HFF-Myc (cell line): ENCODE results near the gene LDLRAD3.

Experiments
- DNase-seq: peaks from one replicate; pipeline ENCODE4 v3.0.0-alpha.2; 2011; ENCODE audit warnings: low read depth; ENCODE audit errors: extremely low read depth
- H3K4me3 ChIP-seq: replicated peaks from 2 replicates; pipeline ENCODE4 v1.5.1; 2011; ENCODE audit warnings: low read depth, mild to moderate bottlenecking, control low read depth, low read length
- TF ChIP-seq, protein P1 (sequence below): IDR thresholded peaks from 2 replicates; pipeline ENCODE4 v1.5.1; 2012; ENCODE audit warnings: mild to moderate bottlenecking, low read depth, low read length, control low read depth; ENCODE audit errors: missing control alignments

The LDLRAD3 gene

DNA sequence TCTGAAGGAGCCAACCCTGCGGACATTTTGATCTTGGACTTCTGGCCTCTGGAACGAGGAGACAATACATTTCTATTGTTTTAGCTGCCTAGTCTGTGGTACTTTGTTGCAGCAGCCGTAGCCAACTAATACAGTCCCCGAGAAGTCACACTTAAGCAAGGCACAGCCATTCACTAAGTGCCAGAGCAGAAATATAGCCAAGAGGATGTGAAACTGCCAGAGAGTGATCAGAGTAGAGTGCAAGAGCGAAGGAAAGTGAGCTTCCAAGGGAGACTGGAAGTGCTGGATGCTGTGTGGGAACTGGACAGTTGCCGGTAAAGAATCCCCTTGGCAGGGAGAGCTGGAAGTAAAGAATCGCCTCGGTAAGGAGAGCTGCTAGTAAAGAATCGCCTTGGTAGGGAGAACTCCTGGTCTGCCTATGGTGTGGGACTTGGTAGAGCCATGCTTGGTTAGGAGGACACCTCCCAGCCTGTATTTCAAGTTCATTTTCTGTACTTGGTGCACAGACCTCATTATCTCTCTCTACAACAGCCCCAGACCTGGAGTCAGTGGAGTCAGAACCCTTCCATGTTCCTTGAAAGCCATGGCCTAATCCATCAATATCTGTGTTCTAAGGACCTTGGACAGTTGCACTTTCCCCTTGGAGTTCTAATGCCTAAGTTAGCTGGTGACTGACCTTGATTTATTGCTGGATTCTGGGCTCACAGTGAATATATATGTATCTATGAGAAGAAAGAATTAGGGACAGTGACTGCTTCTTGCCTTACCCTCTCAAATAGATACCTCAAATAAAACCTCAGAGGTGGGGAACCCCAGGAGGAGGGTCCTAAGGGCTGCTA lies 162.1 kb downstream of the LDLRAD3 start:
- no peak for DNase-seq

DNA sequence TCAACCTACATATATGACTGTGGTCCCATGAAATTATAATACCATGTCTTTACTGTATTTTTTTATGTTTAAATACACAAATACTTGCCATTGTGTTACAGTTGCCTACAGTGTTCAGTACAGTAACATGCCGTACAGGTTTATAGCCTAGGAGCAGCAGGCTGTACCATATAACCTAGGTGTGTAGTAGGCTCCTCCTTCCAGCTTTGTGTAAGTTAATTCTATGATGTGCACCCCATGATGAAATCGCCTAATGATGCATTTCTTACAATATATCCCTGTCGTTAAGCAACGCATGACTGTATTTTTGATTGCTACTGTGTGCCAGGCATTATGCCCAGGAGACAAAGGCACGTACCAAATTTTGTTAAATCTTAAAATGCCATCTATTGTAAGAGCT lies 163.7 kb downstream of the LDLRAD3 start:
- TF ChIP-seq, protein P1, sequence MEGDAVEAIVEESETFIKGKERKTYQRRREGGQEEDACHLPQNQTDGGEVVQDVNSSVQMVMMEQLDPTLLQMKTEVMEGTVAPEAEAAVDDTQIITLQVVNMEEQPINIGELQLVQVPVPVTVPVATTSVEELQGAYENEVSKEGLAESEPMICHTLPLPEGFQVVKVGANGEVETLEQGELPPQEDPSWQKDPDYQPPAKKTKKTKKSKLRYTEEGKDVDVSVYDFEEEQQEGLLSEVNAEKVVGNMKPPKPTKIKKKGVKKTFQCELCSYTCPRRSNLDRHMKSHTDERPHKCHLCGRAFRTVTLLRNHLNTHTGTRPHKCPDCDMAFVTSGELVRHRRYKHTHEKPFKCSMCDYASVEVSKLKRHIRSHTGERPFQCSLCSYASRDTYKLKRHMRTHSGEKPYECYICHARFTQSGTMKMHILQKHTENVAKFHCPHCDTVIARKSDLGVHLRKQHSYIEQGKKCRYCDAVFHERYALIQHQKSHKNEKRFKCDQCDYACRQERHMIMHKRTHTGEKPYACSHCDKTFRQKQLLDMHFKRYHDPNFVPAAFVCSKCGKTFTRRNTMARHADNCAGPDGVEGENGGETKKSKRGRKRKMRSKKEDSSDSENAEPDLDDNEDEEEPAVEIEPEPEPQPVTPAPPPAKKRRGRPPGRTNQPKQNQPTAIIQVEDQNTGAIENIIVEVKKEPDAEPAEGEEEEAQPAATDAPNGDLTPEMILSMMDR: no peak
- no peak overlapping the region for H3K4me3 ChIP-seq
- no peak for DNase-seq

More for the DNA sequence above, 162.1 kb downstream of the LDLRAD3 start:
- TF ChIP-seq, protein P1: no peak
- H3K4me3 ChIP-seq: no peak overlapping the region

DNA sequence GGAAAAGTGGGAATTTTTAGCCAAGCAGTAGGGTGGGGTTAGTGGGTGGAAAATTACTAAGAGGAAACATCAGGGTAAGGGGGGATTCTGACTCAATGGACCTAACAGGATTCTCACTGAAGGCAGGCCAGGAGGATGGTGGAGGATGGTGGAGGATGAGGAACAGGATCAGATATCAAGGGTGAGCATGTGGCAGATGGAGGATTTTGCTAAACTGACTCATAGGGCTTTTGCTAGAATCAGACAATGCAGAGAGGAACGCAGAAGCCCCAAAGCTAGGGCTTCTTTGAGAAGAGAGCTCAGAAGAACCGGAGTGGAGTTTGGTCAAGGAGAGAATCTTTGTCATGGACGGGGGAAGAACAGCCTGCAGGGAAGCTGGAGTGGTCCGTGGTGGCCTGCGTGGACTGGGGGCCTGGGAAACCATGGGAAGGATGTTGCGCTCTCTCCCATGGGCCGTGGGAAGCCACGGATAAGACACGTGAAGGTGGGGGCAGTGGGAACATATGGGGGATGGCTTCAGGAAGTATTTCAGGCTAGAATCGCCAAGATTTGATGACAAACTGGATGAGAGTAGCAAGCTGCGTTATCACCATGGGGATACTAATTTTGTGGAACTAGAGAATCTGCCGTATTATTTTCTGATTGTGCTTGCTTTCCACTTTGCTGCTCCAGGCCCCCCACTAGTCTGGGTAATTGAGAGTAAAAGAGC lies 165.2 kb downstream of the LDLRAD3 start:
- H3K4me3 ChIP-seq: no peak overlapping the region
- DNase-seq: no peak
- TF ChIP-seq, protein P1: no peak

DNA sequence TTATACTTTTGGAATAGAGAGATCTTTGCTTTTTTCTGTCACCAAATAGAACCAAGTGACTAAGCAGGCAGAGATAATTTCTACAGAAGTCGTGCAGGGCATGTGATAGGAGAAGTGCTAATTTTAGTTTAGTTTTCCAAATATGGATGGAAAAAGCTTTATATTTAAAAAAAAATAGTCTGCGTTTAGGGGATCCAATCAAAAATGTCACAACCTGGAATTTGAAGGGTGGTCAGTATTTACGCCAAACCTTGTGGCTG lies 165.7 kb downstream of the LDLRAD3 start:
- H3K4me3 ChIP-seq: no peak overlapping the region
- TF ChIP-seq, protein P1: no peak
- DNase-seq: no peak

DNA sequence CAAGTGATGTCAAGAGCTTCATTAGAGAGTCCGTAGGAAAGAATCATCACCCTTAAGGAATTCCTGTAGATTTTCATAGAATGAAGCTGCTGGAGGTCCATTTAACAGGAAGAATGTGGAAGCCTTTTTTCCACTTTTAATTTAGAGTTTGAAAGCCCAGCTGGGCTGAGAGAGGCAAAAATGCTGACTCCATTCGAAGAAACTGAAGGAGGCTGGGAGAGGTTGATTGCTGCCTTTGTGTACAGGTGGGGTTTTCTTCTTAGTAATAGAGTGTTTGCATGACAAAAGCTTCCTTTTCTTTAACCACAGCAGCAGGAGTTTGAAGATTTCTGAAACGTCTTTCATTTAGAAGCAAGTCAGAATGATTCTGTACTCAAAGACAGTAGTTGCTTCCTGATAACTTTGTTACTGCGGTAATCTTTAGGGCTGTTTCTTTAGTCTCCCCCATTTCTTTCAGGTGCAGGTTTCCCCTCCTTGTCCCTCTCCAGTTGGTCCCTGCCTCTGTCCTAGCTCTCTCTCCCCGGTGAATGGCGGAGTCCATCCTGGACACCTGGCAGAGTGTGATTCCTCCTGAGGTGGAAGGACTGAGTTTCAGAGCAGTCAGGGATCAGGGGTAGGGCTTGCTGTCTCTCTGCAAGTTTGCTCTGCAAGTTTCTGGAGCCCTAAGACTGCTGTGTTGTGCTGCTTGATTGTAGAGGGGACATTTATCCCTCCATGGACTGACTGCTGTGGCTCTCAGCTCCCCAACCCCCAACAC lies 166.2 kb downstream of the LDLRAD3 start:
- TF ChIP-seq, protein P1: no peak
- no peak overlapping the region for H3K4me3 ChIP-seq

DNA sequence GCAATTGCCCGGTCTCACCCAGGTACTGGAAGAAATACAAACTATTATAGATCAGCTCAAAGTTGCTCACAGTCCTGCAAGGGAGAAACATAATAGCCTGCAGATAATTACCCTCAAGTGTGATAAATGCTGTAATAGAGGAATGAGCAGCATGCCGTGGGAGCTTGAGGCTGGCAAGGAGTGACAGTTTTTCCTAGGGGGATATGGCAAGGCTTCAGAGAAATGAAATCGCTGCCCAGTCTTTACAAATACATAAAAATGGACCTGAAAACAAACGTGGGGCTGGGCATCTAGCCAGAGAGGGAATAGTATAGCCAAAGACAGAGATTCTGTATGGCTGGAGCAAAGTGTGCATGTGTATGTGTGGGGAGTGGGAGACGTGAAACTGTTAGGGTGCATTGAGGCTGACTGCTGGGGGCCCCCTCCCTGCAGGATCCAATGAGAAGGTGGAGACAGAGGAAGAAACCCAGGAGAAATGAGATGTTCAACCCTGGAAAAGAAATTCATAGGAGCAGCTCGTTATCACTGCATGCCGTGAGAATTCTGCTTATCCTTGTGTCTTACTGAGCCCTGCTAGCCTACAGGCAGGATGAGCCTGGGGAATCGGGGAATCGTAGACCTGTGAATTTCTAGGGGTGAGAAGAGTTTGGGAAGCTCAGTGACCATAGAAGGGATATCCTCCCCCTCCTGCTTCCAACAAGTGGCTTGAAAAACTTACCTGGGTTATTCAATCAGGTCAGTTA lies 167.0 kb downstream of the LDLRAD3 start:
- no peak overlapping the region for H3K4me3 ChIP-seq
- DNase-seq: no peak
- TF ChIP-seq, protein P1: no peak

More for the DNA sequence above, 166.2 kb downstream of the LDLRAD3 start:
- no peak for DNase-seq
